B cell (primary cell): ENCODE results near the gene ZNF701. TPM values are rescaled to one million over a fixed set of nuclear protein-coding genes. Genes with fewer than 3 reads are reported as not detected.
"Not testable (repeated sequence)": the region's sequence is repeated elsewhere in the genome, so short reads cannot be mapped to it uniquely, and the experiment has no call there.

ENCODE experiments used
- ATAC-seq: fragments of 200-7000 bp; cut with Tn5 transposase; one replicate; pipeline ENCODE4 v1.10.0; 2021; ENCODE audit warnings: low read depth, mild to moderate bottlenecking, moderate number of reproducible peaks, moderate library complexity
- CTCF ChIA-PET: fragments of 350-600 bp; sonication (Branson Sonifier 250); formaldehyde crosslinking; loops from one replicate; lab custom pipeline; 2021; ENCODE audit warnings: antibody characterized with exemption, inconsistent platforms; lab: Charles Lee
- POLR2A ChIA-PET: fragments of 350-600 bp; sonication (Branson Sonifier 250); formaldehyde crosslinking; loops from one replicate; lab custom pipeline; 2021; ENCODE audit warnings: antibody characterized with exemption; lab: Charles Lee
- DNase-seq: peaks from one replicate; pipeline ENCODE4 v3.0.0; 2013
- H2AFZ ChIP-seq: 2 replicates; pipeline ENCODE4 v1.6.1; 2012; ENCODE audit warnings: mild to moderate bottlenecking, low read depth, low read length; ENCODE audit not compliant: insufficient read depth, poor library complexity, severe bottlenecking
- H3K27ac ChIP-seq, 2 donors: 1 replicate in 1 of 2; 2 replicates in 1 of 2; pipeline ENCODE4 v1.5.1; 2012 to 2013; ENCODE audit warnings: low read length in 2 of 2, mild to moderate bottlenecking in 2 of 2, moderate library complexity in 1 of 2
- H3K27me3 ChIP-seq, 4 experiments: fragments of 200-600 bp in 1 of 4; sonication (generic) in 1 of 4; replicated peaks in 1 of 4; 1 replicate in 2 of 4; 2 replicates in 2 of 4; pipeline versions ENCODE4 v1.6.1 to v1.7.0; 2013 to 2016; ENCODE audit warnings: low read length in 3 of 4, mild to moderate bottlenecking in 2 of 4, mixed read lengths in 1 of 4, moderate library complexity in 1 of 4; ENCODE audit not compliant: insufficient read depth in 4 of 4, control insufficient read depth in 3 of 4; ENCODE audit errors: control extremely low read depth in 1 of 4
- H3K36me3 ChIP-seq, 2 experiments: replicated peaks in 1 of 2; 1 replicate in 1 of 2; 2 replicates in 1 of 2; pipeline versions ENCODE4 v1.6.1 to v1.7.1; 2013; ENCODE audit warnings: low read length in 1 of 2; ENCODE audit not compliant: insufficient read depth in 2 of 2, control insufficient read depth in 1 of 2; ENCODE audit errors: control extremely low read depth in 1 of 2, extremely low read depth in 1 of 2
- H3K4me1 ChIP-seq, 2 donors: fragments of 200-600 bp in 1 of 2; sonication (generic) in 1 of 2; 1 replicate in 1 of 2; 2 replicates in 1 of 2; pipeline versions ENCODE4 v1.5.1 to v1.6.1; 2013 to 2017; ENCODE audit warnings: low read length in 2 of 2; ENCODE audit not compliant: control insufficient read depth in 2 of 2, insufficient read depth in 2 of 2
- H3K4me2 ChIP-seq: replicated peaks from 2 replicates; pipeline ENCODE3; 2012; ENCODE audit warnings: mild to moderate bottlenecking, low read depth, low read length; ENCODE audit not compliant: poor library complexity, severe bottlenecking
- H3K4me3 ChIP-seq, 5 experiments: fragments of 200-600 bp in 1 of 5; sonication (generic) in 1 of 5; 1 replicate in 3 of 5; 2 replicates in 2 of 5; pipeline versions ENCODE4 v1.5.1 to v1.7.0; 2011 to 2016; ENCODE audit warnings: low read length in 4 of 5, mild to moderate bottlenecking in 4 of 5, low read depth in 2 of 5, control low read depth in 1 of 5, moderate library complexity in 1 of 5; ENCODE audit not compliant: insufficient read depth in 1 of 5; ENCODE audit errors: control extremely low read depth in 1 of 5, extremely low read depth in 1 of 5
- H3K79me2 ChIP-seq: fragments of 200-600 bp; sonication (generic); one replicate; pipeline ENCODE4 v1.6.0; 2016; ENCODE audit warnings: low read length; ENCODE audit not compliant: control insufficient read depth, insufficient read depth
- H3K9ac ChIP-seq: fragments of 200-600 bp; sonication (generic); 2 replicates; pipeline ENCODE4 v1.6.1; 2017; ENCODE audit warnings: mild to moderate bottlenecking, low read length, moderate library complexity
- H3K9me3 ChIP-seq, 3 donors: one replicate each; pipeline versions ENCODE4 v1.6.1 to v1.7.1; 2013; ENCODE audit warnings: low read length in 2 of 3; ENCODE audit not compliant: control insufficient read depth in 2 of 3, insufficient read depth in 1 of 3; ENCODE audit errors: control extremely low read depth in 1 of 3
- H4K20me1 ChIP-seq: 2 replicates; pipeline ENCODE4 v1.6.0; 2012; ENCODE audit warnings: mild to moderate bottlenecking, low read length; ENCODE audit not compliant: insufficient read depth, control insufficient read depth, poor library complexity, severe bottlenecking
- H3K27ac Mint-ChIP-seq: one replicate; pipeline ENCODE4 v1.8.0; 2021; ENCODE audit warnings: mixed read lengths
- H3K27me3 Mint-ChIP-seq: one replicate; pipeline ENCODE4 v1.8.0; 2021; ENCODE audit warnings: mixed read lengths
- H3K4me1 Mint-ChIP-seq: one replicate; pipeline ENCODE4 v1.8.0; 2021; ENCODE audit warnings: mixed read lengths
- H3K4me3 Mint-ChIP-seq: one replicate; pipeline ENCODE4 v1.8.0; 2021; ENCODE audit warnings: mixed read lengths
- H3K9me3 Mint-ChIP-seq: one replicate; pipeline ENCODE4 v1.8.0; 2022; ENCODE audit warnings: mixed read lengths; ENCODE audit not compliant: insufficient read depth
- EZH2 ChIP-seq: IDR thresholded peaks from 2 replicates; pipeline ENCODE4 v1.6.1; 2012; ENCODE audit warnings: borderline replicate concordance, low read depth, mild to moderate bottlenecking, moderate library complexity, low read length; ENCODE audit not compliant: insufficient read depth, poor library complexity, severe bottlenecking
- WGBS: methylation state at CpG from one replicate; pipeline ENCODE4 v1.1.5; 2013; ENCODE audit warnings: missing lambda C conversion rate; ENCODE audit not compliant: insufficient coverage; 5-methylcytosine and 5-hydroxymethylcytosine counted together
- intact Hi-C: fragments of 100-400 bp; cut with micrococcal nuclease; formaldehyde crosslinking; loops from one replicate; pipeline ENCODE4 v1.10.0; 2022
- polyA plus RNA-seq: library from polyadenylated mRNA; depleted of rRNA; stranded (reverse); fragments of >200 nt; gene quantifications from 2 replicates; pipeline ENCODE4 v1.2.3, GENCODE V29; 2012
- total RNA-seq, 2 donors: library from RNA; stranded (reverse); fragments of 120-200 nt in 1 of 2; gene quantifications; 1 replicate in 1 of 2; 2 replicates in 1 of 2; pipeline versions ENCODE4 v1.2.3 to v1.2.4, GENCODE V29; 2013 to 2022
- TF ChIP-seq, protein P1 (sequence below): fragments of 200-600 bp; IDR thresholded peaks from one replicate; pipeline ENCODE4 v1.8.0; 2022; ENCODE audit warnings: antibody characterized with exemption, mild to moderate bottlenecking

ZNF701 gene
- total and polyA plus RNA-seq, 2 donors (not counting 1 experiment from before 2014, with no cell fraction given), result 13.0 to 49.2 TPM

DNA sequence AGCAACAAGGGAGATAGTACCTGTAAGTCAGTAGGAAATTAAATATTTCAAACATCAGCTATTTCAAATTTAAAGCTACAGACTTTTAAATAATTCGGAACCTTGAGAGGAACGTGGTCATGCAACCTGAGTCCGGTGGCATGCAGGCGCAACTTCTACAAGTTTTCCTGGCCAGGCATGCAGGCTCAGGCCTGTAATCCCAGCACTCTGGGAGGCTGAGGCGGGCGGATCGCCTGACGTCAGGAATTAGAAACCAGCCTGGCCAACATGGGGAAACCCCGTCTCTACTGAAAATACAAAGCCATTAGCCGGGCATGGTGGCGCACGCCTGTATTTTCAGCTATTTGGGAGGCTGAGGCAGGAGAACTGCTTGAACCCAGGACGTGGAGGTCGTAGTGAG, 2.2 kb upstream of the ZNF701 start:
- no peak overlapping the region for H3K9ac ChIP-seq
- no peak overlapping the region for H3K4me3 ChIP-seq
- 99% methylated on average over 11 of the region's 14 CpGs for WGBS
- ATAC-seq, result no peak
- H3K4me3 Mint-ChIP-seq, result no peak overlapping the region
- peaks cover 11 to 14% of the 10 kb centered on the region in 2 donors for H3K4me1 ChIP-seq
- H3K27me3 Mint-ChIP-seq, result no peaks in the 10 kb centered on the region
- peaks cover 35% of the 10 kb centered on the region for H3K79me2 ChIP-seq
- no peak overlapping the region for H3K27ac ChIP-seq
- ChIA-PET POLR2A (no interaction called here), CTCF (no interaction called here)
- H3K36me3 ChIP-seq, result peaks cover 3 to 10% of the 10 kb centered on the region in 2 experiments
- no peak for TF ChIP-seq EZH2
- TF ChIP-seq, protein P1, sequence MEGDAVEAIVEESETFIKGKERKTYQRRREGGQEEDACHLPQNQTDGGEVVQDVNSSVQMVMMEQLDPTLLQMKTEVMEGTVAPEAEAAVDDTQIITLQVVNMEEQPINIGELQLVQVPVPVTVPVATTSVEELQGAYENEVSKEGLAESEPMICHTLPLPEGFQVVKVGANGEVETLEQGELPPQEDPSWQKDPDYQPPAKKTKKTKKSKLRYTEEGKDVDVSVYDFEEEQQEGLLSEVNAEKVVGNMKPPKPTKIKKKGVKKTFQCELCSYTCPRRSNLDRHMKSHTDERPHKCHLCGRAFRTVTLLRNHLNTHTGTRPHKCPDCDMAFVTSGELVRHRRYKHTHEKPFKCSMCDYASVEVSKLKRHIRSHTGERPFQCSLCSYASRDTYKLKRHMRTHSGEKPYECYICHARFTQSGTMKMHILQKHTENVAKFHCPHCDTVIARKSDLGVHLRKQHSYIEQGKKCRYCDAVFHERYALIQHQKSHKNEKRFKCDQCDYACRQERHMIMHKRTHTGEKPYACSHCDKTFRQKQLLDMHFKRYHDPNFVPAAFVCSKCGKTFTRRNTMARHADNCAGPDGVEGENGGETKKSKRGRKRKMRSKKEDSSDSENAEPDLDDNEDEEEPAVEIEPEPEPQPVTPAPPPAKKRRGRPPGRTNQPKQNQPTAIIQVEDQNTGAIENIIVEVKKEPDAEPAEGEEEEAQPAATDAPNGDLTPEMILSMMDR, result no peak
- intact Hi-C loops, result no loop called here
- H3K9me3 Mint-ChIP-seq, result peaks cover 6% of the 10 kb centered on the region
- H3K4me2 ChIP-seq, result no peak overlapping the region
- H3K4me1 Mint-ChIP-seq, result peaks cover 28% of the 10 kb centered on the region
- no peaks in the 10 kb centered on the region for H4K20me1 ChIP-seq
- DNase-seq, result no peak
- H3K9me3 ChIP-seq, result peaks cover 3 to 52% (median 18%) of the 10 kb centered on the region in 3 donors
- H3K27me3 ChIP-seq, result no peaks in the 10 kb centered on the region
- H2AFZ ChIP-seq, result no peak overlapping the region
- H3K27ac Mint-ChIP-seq, result no peak overlapping the region

DNA sequence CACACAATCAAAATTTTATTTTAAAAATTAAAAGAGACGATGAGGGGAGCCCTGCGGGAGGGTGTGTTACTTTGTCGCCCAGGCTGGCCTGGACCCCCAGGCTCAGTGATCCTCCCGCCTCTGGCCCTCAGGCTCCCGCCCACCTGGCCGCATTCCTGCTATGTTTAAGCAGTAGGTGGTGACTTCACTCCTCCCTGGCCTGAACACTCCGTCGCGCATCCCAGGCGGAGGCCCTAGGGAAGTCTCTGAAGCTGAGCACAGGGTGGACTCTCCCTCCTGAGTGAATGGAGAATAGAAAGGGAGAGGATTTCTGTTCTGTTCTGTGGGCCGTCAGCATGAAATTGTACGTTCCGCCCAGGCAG, 468 bp upstream of the ZNF701 start:
- peaks cover 3 to 24% of the 10 kb centered on the region in 2 experiments for H3K36me3 ChIP-seq
- H3K27me3 Mint-ChIP-seq, POLR2A ChIA-PET, DNase-seq, intact Hi-C loops, H3K27me3 ChIP-seq, CTCF ChIA-PET, H4K20me1 ChIP-seq, H3K9me3 Mint-ChIP-seq: not testable (repeated sequence)
- peaks cover 33% of the 10 kb centered on the region for H3K4me1 Mint-ChIP-seq
- peaks cover 48% of the 10 kb centered on the region for H3K79me2 ChIP-seq
- peaks cover 1 to 42% (median 5%) of the 10 kb centered on the region in 3 donors for H3K9me3 ChIP-seq
- peak overlapping the region; percentile 87 for H3K4me3 Mint-ChIP-seq
- peak overlapping the region; percentile 87 for H3K9ac ChIP-seq
- H3K4me2 ChIP-seq, result peak overlapping the region; percentile 99
- peaks cover 11 to 14% of the 10 kb centered on the region in 2 donors for H3K4me1 ChIP-seq
- 25% methylated on average over 4 of the region's 13 CpGs for WGBS
- H3K27ac Mint-ChIP-seq, result peak overlapping the region; percentile 82
- ATAC-seq, result peak; percentile 2
- peak overlapping the region; percentile 18 to 33 for H3K27ac ChIP-seq
- peak overlapping the region; percentile 89 for H2AFZ ChIP-seq
- H3K4me3 ChIP-seq, result peak overlapping the region; percentile 41 to 98 (median 92)
